KG1 (cell line): Measurements from ENCODE around the gene SLC37A2.

ENCODE experiments used
- DNase-seq: peaks from one replicate; lab custom pipeline; 2025; lab: John Stamatoyannopoulos, UW

SLC37A2 gene

GRCh38 chr11:125111001-125111342 lies 47.9 kb downstream of the SLC37A2 start:
- DNase-seq = peak; percentile 36

- peak; percentile 100 for DNase-seq
Measured at GRCh38 chr11:125111343-125112207, 48.5 kb downstream of the SLC37A2 start, which contains the start of gene TMEM218. Gene TMEM218, minus strand, starts transcription at chr11:125111626. Its CDS starts 9,385 bp downstream, at chr11:125102241.

GRCh38 chr11:125112208-125112604 lies 49.1 kb downstream of the SLC37A2 start:
- no peak for DNase-seq

- DNase-seq = no peak
Measured at GRCh38 chr11:125114518-125114917, 51.4 kb downstream of the SLC37A2 start.

- no peak for DNase-seq
Measured at GRCh38 chr11:125117429-125117828, 54.3 kb downstream of the SLC37A2 start.

GRCh38 chr11:125123194-125123946 lies 60.3 kb downstream of the SLC37A2 start:
- DNase-seq = no peak

- DNase-seq = no peak
Measured at GRCh38 chr11:125123947-125124617, 61.0 kb downstream of the SLC37A2 start.

GRCh38 chr11:125124618-125124992 lies 61.5 kb downstream of the SLC37A2 start:
- no peak for DNase-seq

GRCh38 chr11:125128450-125128849 lies 65.3 kb downstream of the SLC37A2 start:
- no peak for DNase-seq

DNA sequence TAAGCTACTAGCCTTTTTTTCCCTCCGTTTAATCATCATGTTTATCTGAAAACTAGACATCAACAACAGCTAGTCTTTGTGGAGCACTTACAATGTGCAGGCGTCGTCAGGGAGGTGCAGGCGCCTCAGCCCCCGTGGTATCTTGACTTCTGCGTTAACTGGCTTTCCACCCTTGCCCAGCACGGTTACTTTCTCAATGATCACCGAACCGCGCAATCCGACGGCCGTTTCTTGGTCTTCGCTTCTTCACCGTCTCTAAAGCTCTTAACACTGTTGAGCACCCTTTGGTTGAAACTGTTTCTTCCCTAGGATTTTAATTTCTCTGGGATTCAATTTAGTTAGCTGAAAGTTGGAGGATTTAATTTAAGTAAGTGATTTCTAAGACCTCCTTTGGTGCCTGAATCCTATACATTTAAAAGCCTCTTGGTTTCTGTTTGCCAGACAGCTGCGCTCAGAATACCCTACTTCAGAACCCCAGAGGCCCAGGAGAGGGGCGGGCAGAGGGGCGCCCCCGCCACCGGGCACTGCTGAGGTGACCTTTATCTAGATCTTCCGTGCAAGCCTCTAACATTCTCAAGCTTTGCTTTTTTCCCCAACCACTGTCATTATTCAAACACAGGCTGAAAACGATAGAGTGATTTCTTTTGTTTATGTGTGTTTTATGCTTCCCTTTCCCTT lies 66.3 kb downstream of the SLC37A2 start:
- DNase-seq = no peak

DNA sequence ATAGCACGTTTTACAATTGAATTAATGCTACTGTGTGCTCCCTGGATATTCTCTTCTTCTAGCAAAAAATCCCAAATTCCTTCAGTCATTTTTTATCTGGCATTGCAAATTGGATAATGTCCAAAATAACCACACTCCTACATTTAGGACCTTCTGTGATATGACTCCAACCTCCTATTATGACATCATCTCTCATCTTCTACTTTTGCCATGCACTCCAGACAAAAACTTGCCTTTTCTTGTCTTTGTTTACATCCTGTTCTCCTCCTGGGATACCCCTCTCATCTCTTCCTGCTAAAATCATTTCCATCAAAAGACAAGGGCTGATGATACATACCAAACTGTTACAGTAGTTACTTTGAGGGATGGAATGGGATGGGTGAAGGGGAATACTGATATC lies 69.0 kb downstream of the SLC37A2 start:
- no peak for DNase-seq

GRCh38 chr11:125132596-125132995 lies 69.5 kb downstream of the SLC37A2 start:
- no peak for DNase-seq

DNA sequence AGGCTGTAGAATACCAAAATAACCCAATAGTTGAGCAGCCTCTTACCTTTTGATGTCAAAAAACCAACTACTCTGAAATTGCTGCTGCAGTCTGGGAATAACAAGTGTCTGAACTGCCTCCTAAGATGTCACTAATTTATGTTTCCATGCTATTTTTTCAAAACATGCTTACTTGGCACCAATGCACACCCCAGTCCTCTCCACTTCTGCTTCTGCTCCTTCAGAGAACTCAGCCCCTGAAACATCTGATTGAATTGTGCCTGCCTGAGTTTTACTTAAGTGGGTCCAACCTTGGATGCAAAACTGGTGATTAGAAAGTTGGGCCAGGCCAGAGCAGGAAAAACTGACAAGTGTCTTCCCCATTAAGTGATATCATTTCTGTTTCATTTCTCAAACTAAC lies 72.9 kb downstream of the SLC37A2 start:
- DNase-seq = no peak

GRCh38 chr11:125138966-125139365 lies 75.9 kb downstream of the SLC37A2 start:
- DNase-seq = no peak

DNA sequence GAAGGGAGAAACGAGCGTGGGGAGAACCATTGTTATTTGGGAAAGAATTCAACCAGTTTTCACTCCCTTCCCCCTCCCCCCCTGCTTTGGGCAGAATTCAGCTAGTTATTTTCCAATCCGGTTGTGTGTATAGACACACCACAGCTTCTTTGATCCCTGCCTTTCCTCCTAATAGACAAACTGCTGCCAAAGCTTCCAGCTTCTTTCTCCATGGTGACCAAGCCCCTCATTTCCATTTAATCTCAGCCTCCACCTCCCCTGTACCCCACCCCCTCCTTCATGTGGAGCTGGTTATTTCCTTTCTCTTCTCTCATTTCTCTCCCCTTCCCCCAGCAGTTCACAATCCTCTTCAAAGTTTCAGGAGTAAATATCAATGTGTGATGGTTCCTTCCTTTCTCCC lies 76.7 kb downstream of the SLC37A2 start:
- DNase-seq = no peak
